ENCODE results near the gene CA12.
"Not testable (repeated sequence)": the region's sequence is repeated elsewhere in the genome, so short reads cannot be mapped to it uniquely, and the experiment has no call there.

CA12 gene

DNA sequence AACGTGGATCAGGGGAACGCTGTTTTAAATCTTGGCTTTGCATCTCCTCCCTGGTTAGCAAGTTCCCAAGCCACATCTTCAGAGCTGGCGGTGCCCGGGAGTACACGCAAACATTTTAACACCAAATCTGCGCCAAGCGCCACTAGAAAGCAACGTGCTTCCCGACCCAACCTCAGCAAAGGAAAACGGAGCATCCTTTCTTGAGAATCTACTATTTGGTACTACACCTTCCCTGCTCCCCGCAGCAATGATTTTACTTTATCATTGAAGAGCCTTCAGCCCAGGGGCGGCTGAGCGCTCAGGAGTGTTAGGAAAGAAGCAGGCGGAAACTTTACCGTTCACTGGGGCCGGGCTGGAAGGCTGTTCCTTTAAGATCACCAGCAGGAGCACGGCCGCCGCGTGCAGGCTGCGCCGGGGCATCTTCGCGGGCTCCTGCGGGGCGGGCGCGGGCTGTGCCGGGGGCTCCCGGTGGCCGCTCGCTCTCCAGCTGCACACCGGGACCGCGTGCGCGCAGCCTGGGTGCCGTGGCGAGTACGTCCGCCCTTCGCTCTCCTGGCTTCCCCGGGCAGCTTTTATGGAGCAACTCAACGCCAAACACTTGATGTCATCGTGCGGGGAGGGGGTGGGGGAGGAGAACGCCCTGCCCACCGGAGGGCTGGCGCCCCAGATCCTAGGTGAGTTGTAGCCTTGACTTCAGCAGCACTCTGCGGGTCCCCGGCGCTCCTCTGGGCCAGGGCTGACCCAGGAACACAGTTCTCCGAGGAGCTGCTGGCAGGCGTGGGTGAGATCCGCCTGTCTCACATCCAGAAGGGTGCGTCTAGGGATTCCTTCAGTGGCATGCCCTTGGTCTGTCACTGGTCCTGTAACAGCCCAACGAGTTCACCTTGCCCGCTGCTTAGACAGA lies at the start of gene CA12:
TSS of gene CA12 (minus strand) at position 546 of the 904 bp plus-strand sequence. CDS start at position 420, 126 bp downstream.
- no peak for DNase-seq (ENCODE audit: low read depth in 2 of 2)

DNA sequence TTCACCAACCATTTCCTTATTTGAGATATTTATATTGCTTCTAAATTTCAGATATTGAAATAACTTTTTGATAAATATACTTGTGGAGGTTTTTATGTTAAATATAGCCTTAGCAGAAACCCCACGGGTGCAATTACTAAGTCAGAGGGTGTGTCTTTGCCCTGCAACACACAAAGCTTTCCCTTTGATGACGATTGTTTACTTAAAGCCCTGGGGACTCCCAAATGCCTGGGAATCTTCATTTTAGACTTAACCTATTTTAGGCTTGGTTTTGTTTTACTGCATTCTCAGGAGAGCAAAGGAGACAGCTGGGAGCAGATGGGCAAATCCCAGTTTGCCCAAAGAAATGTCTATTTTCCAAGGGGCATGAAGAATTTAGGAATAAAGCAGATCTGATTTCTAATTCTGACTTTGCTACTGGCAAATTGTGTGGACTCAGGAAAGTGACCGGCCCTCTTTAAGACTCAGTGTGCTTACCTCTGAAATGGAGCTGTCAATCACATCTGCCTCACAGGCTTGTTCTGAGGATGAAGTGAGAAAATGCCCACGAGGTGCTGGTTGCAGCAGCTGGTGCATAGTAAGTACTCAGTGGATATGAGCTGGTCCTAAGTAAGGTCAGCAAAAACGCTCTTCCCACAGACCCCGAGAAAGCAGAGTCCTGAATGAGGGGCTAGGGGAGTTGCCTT lies 49.3 kb upstream of the CA12 start:
- no peak for DNase-seq (ENCODE audit: low read depth in 2 of 2)

DNA sequence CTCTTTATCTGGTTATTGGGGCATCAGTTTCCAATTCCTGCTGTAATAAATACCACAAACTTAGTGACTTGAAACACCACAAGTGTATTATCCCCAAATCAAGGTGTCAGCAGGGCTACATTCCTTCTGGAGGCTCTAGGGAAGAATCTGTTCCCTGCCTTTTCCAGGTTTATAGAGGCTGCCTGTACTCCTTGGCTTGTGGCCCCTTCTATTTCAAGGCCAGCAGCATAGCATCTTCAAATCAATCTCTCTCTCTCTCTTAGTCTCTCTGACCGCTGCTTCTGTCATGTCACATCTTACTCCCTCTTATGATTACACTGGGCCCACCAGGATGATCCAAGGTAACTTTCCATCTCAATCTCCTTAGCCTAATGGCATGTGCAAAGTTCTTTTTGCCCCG lies 44.9 kb upstream of the CA12 start:
- DNase-seq (ENCODE audit: low read depth in 2 of 2): no peak

DNA sequence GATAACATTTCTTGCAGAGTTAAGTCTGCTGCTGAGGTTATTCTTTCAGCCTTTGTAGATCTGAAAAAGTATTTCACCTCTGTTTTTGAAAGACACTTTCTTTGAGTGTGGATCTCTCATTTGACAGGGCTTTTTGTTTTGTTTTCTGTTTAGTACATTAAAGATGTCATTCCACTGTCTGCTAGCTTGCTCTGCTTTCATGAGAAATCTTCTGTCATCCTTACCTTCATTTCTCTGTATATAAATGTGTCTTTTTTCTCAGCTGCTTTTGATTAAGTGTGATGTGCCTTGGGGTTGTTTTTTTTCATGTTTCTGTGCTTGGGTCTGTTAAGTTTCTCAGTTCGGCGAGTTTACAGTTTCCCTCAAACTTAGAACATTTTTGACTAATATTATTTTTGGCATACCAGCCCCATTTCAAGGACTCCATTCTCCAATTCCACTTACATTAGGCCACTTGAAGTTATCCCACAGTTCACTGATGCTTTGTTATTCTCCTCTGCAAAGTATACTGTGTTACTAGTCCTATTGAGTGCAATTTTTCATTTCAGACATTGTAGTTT lies 43.9 kb upstream of the CA12 start:
- no peak for DNase-seq (ENCODE audit: low read depth in 2 of 2)

DNA sequence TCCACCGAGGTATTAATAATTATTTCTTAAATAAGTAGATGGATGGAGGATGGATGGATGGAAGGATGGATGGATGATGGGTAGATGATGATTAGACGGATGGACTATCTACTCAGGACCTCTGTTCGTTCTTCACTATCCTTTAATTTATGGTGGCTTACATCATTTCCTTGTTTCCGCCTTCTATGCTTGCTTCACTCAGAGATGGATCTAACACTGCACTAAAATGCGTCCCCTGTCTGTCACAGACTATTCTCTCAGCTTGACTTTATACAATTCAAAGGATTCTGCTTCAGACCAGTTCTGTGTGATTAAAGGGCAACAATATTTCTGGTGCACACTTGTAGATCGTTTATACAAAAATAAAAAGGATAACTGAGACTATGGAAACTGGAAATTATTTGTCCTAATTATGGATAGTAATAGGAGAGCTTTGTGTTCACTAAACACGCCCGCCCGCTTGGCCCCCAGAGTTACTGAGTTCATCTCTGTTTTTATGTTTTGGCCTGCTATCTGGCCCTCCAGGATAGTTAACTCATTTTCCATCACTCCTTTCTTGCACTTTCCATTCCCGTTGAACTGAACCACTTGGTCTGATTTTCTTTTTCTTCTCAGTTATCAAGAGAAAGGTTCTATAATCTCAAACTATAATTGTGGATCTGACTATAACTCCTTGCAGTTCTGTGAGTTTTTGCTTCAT lies 41.4 kb upstream of the CA12 start:
- DNase-seq (ENCODE audit: low read depth in 2 of 2): no peak

DNA sequence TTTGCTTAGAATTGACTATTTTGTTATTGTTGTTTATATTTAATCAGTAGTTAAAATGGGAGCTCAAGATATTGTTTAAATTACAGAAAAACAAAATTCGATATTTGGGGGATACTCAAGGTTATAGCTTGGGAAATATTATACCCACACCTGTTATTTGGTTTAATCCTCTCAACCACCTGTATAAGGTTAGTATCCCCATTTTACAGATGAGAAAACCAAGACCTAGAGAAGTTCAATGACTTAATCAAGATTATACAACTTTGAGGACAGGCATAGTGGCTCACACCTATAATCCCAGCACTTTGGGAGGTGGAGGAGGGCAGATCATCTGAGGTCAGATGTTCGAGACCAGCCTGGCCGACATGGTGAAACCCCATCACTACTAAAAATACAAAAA lies 39.8 kb upstream of the CA12 start:
- DNase-seq (ENCODE audit: low read depth in 2 of 2): no peak

DNA sequence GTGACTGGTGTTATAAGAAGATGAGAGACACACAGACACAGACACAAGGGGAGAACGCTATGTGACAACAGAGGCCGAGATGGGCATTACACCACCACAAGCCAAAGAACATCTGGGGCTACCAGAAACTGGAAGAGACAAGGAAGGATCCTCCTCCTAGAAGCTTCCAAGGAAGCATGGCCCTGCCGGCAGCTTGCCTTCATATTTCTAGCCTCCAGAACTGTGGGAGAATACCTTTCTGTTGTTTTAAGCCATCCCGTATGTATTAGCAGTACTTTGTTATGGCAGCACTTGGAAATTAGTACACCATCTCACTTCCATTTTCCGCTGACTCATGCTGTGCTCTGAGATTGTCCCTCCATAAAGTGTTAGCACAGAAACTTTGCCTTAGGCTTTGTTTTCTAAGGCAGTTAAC lies 38.7 kb upstream of the CA12 start:
- no peak for DNase-seq (ENCODE audit: low read depth in 2 of 2)

DNA sequence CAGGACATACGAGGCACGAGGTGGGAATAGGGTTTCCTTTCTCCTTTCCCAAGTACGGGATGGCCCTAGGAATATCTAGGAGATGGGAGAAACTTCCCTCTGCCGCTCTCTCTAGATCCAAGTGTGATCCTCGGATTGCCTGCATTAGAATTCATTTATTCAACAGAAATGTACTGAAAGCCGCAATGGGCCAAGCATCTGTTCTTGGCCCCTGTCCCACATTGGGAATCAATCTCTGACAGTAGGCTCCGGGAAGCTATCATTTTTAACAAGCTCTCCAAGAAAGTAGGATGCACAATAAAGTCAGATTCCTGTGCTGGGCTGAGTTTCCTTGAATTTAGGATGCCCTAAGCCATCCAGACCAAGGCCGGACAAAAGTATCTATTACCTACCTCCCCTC lies 37.2 kb upstream of the CA12 start:
- DNase-seq (ENCODE audit: low read depth in 2 of 2): no peak

DNA sequence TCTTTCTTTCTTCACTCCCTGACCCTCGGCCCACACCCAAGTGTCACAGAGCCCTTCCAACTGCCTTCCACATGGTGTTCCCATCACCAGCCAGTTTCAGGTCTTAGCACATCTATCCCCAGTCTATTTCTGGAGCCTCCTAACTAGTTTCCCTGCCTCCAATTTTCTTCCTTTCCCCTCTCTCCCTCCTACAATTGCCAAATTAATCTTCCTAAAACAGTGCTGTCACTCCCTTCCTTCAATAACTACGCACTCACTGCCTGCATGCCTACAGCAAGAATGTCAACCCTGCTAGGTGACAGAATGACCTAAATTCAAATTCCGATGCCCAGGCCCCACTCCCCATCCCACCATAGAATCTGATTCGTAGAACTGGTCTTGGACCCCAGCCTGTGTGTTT lies 36.1 kb upstream of the CA12 start:
- no peak for DNase-seq (ENCODE audit: low read depth in 2 of 2)

DNA sequence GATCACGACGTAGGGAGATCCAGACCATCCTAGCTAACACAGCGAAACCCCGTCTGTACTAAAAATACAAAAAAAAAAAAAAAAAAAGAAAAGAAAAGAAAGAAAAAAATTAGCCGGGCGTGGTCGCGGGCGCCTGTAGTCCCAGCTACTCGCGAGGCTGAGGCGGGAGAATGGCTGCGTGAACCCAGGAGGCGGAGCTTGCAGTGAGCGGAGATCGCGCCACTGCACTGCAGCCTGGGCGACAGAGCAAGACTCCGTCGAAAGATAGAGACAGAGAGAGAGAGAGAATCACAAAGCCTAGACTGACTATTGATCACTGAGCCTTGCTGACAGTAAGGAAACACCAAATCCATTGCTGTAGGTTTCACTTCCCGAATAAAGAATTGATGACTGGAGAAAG lies 35.6 kb upstream of the CA12 start:
- not testable (repeated sequence) for DNase-seq (ENCODE audit: low read depth in 2 of 2)

DNA sequence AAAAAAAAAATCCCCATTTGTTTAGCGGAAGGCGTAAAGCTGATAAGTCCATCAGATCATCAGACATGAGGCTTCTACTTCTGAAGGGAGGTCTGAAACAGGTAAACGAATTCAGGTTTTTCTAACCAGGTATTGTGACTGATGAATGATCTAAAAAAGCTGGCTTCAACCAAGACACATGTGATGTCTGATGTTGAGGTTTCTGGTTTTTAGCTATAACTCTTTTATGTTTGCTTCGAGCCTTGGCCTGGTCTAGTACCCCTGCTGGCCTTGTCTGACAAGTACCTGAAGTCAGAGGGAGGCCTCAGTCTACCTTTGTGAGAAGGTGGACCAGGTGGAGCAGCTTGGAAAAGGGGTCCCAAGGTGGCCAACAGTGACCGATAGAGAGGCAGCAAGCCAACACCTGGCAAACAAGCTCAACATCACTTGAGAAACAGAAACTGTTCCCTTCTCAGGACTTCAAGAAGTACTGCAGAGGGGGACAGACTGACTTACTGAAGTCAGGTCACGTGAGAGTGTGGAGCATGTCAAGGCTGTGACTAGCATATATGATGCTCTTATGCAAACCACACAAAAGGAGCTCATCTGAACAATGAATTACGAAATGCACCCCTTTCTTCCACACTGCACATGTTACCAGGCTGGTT lies 33.0 kb upstream of the CA12 start:
- DNase-seq (ENCODE audit: low read depth in 2 of 2): no peak

DNA sequence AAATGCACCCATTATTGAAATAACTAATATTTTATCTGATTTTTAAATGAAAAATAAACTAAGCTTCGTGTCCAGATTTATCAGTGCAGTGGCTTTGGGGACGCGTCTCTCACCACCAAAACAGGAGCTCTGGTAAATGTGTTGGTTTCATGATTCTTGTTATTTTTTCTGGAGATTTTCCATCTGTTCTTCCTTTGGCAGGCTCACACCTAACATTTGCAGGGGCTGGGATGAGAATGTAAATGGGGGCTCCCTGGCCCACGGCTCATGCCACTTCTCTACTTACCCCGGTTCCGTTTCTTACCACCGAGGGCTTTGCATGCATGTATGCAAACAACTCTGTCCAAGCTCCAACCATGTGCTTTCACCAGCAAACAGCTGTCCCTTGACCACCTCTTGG lies 30.9 kb upstream of the CA12 start:
- DNase-seq (ENCODE audit: low read depth in 2 of 2): no peak

DNA sequence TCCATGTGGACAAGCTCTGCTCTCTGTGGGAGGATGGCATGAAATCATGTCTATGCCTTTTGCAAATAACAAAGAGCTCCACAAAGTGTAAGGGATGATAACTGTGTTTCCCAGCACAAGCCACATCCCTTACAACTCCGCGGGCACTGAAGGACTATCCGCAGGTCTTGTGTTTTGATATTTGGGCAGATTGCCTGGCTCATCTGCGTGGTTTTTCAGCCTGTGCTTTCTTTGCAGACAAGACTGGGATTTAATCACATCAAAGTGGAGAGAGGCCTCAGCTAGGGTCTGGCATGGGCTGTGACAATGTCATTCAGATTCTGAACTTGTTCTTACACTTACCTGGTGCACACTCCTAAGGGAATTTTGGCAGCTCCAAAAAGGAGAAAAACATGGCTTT lies 30.2 kb upstream of the CA12 start:
- no peak for DNase-seq (ENCODE audit: low read depth in 2 of 2)

DNA sequence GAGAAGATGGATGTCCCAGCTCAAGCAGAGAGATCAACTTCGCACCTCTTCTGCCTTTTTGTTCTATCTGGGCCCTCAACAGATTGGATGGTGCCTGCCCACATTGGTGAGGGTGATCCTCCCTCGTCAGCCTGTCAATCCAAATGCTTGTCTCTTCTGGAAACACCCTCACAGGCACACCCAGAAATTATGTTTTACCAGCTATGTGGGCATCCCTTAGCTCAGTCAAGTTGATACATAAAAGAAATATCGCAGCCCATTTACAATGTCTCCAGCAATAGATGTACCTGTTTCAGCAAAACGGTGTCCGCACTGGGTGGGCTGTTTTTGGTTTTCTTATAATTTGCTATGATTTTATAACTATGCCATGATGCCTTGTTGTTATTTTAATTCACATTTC lies 27.5 kb upstream of the CA12 start:
- DNase-seq (ENCODE audit: low read depth in 2 of 2): no peak

DNA sequence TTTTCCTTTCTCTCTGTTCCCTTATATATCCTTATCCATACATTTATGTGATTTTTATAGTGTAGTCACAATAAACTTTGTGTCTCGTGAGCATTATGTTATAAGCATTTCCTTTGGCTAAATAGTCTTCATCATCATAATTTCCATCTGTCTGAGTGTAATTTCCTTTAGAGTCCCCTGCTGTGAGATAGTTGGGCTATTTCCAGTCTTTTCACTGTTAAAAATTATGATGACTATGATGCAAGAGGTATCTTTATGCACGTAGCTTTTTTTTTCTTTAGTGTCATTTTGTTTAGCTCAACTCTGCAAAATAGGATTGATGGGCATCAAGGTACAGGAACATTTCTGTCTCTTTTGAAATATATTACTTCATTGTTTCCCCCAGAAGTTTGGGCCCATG lies 26.9 kb upstream of the CA12 start:
- no peak for DNase-seq (ENCODE audit: low read depth in 2 of 2)

DNA sequence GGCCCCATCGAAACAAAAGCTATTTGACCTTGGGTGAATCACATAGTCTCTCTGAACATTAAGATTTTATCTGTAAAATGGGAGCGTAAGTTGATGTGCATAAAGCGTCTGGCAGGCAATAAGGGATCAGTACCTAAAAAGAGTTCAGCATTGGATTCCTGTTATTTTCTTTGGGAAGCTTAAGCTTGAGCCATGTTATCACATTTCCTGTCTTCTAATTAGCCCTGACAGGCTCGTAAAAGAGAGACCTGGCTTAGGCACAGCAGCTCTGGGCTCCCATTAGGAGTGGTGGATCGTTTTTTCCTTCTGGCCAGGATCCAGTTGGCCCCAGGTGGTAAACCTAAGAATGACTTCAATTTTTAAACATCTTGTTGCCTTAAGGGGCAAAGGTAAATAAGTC lies 26.0 kb upstream of the CA12 start:
- no peak for DNase-seq (ENCODE audit: low read depth in 2 of 2)

DNA sequence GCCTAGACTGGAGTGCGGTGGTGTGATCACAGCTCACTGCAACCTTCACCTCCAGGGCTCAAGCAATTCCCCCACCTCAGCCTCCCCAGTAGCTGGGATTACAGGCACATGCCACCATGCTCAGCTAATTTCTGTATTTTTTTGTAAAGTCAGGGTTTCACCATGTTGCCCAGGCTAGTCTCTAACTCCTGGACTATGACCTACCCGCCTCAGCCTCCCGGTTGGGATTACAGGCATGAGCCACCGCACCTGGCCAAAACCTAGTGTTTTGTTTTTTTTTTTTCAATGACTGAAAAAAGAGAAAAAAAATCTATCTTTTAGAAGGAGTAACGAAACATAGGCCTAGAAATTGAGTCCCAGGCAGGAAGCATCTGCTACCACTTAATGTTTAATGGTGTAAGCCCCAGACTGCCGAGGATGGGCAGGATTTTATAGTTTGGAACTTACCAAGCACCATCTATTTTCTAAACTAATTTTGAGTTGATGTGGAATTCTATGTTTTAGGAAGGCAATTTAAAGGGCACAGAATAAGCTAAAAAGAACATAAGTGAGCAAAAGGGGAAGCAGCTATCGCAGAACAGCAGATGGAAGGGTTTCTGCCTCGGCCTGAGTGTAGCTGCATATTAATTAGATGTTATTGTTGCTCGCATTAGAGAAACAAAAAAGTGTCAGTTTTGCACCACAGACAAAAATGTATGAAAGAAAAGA lies 24.2 kb upstream of the CA12 start:
- no peak for DNase-seq (ENCODE audit: low read depth in 2 of 2)

DNA sequence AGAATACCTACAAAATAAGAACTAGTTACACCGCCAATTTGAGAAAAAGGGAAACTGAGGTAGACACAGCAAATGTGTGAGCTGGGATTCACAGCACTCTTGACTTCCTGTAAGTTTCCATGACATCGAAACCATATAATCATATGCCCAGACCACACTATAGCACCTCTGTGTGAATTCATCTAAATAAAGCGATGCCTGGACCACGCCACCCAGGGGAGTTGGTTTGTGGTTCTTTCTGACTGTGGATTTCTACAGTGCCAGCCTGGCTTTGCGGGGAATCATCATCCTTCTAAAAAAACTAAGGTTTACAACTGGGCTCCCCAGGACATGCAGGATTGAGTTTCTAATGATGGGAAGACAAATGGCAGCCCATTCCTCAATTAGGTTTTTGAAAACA lies 23.5 kb upstream of the CA12 start:
- DNase-seq (ENCODE audit: low read depth in 2 of 2): no peak

DNA sequence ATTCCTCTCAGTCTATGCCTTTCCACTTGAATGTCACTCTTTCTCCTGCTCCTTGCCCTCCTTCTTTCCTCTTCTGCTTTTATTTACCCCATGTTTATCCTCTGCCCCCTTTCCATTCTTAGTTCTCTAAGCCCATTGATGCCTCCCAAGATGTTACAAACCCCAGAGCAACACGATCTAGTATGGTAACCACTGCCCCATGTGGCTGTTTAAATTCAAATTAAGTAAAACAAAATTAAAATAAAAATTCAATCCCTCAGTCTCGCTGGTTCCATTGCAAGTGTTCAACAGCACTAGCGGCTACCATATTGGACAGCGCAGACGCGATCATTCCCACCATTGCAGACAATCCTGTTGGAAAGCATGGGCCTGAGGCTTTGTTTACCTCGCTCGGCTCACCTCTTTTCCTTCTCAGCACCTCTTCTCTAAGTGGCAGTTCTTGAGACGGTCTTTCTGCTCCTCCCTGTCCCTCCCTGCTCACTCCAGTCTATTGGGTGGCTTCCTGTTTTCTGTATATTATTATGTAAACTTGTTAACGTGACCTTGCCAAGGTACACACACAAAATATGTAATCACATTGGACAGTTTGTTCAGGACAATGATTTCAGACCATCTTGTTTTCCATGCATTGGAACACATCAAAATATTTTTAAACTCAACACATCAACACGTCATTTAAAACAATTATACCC lies 21.8 kb upstream of the CA12 start:
- no peak for DNase-seq (ENCODE audit: low read depth in 2 of 2)

DNA sequence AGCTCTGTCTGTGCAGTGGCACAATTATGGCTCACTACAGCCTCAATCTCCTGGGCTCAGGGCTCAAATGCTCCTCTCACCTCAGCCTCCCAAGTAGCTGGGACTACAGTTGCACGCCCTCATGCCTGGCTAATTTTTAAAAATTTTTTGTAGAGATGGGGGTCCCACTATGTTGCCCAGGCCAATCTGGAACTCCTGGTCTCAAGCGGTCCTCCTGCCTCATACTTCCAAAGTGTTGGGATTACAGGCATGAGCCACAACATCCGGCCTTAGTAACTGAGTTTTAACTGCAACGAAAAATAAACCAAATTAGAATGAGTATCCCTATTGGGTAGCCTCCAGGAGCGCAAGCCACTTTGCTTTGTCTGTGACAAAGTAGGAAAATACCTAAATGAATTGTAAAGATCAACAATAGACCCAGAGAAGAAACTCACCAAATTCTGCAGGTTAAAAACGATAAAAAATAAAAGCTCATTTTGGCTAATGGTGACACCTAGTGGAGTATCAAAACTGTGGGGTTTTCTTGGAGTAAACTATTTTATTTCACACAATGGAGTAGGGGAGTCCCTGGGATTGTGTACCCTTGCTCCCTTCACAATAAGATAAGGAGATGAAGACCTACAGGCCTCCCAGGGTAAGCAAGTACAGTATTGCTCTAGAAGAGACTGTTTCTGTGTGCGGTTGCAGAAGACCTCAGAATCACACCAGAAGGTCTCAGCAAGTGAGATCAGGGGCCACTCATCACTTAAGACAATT lies 21.0 kb upstream of the CA12 start:
- DNase-seq (ENCODE audit: low read depth in 2 of 2): no peak

Measured in stimulated activated CD4-positive, alpha-beta T cell treated with anti-CD3 and anti-CD28 coated beads, Interleukin-12 subunit alpha, Interleukin-12 subunit beta, amount 100 ng/mL, for 24 hours (primary cell).